Prostate gland (tissue), 2 donors: ENCODE results near the gene BOC.

ENCODE experiments used
- POLR2A ChIP-seq: fragments of 450-650 bp; IDR thresholded peaks from one replicate; pipeline ENCODE4 v1.6.1; 2016; ENCODE audit warnings: antibody characterized with exemption, mild to moderate bottlenecking
- POLR2AphosphoS5 ChIP-seq: sonication (generic); formaldehyde crosslinking; IDR thresholded peaks from one replicate; pipeline ENCODE4 v1.6.1; 2017; ENCODE audit warnings: antibody characterized with exemption
- TF ChIP-seq, protein P1 (sequence below), 4 experiments: fragments of 200-600 bp in 2 of 4; fragments of 450-650 bp in 2 of 4; sonication (generic) in 2 of 4; IDR thresholded peaks; 1 replicate in 3 of 4; 2 replicates in 1 of 4; pipeline ENCODE4 v1.5.1; 2016 to 2019; ENCODE audit warnings: antibody characterized with exemption in 4 of 4, mild to moderate bottlenecking in 2 of 4, moderate library complexity in 2 of 4

DNA sequence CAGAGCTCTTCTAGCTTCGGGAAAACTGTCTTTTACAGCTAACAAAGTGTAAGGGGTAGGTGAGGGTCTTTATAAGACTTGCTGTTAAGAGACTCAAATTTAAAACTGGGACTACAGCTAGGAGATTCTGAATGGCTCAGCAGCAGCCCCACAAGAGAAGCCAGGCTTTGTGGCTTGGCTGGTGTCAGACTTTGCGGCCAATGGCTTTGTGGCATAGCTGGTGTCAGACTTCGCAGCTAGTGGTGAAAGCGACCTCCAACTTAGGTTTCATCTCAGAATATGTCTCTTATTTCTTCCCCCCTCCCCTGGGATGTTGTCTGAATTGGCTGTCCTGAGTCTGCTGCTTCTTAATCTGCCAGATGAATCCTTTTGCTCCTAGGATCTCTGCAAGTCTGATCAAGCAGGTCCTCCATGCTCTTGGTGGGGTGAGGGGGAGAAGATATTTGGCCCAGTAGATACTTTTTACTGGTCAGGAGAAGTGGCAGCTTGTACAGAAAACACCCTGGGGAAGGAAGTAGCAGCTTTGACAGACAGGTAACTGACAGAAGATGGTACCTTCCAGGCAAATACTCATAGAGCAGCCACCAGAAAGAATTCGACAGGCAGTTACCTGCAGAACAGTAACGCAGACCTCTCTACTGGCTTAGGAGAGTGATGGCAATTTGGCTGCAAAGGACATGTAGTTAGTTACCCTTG, 8.4 kb downstream of the BOC start:
- TF ChIP-seq, protein P1, sequence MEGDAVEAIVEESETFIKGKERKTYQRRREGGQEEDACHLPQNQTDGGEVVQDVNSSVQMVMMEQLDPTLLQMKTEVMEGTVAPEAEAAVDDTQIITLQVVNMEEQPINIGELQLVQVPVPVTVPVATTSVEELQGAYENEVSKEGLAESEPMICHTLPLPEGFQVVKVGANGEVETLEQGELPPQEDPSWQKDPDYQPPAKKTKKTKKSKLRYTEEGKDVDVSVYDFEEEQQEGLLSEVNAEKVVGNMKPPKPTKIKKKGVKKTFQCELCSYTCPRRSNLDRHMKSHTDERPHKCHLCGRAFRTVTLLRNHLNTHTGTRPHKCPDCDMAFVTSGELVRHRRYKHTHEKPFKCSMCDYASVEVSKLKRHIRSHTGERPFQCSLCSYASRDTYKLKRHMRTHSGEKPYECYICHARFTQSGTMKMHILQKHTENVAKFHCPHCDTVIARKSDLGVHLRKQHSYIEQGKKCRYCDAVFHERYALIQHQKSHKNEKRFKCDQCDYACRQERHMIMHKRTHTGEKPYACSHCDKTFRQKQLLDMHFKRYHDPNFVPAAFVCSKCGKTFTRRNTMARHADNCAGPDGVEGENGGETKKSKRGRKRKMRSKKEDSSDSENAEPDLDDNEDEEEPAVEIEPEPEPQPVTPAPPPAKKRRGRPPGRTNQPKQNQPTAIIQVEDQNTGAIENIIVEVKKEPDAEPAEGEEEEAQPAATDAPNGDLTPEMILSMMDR (IDR thresholded peaks at IDR 0.05): no peak
- TF ChIP-seq POLR2AphosphoS5: no peak
- TF ChIP-seq POLR2A: no peak
